Measurements from ENCODE around the gene DPP6.

Gene DPP6

GRCh38 chr7:154757756-154758155 is 705.6 kb downstream of the DPP6 start:
- Histone ChIP-seq H3K27me3 (ENCODE audit: control insufficient read depth, insufficient read depth, low read length, poor library complexity, severe bottlenecking) (no peaks in the 10 kb centered on the region), H3K36me3 (ENCODE audit: control insufficient read depth, insufficient read depth, low read length) (no peaks in the 10 kb centered on the region), H3K27ac (ENCODE audit: insufficient read depth, low read depth, low read length, poor library complexity, severe bottlenecking) (no peak overlapping the region), H3K4me3 (ENCODE audit: insufficient read depth, low read depth, low read length) (no peak overlapping the region), H3K9me3 (ENCODE audit: control insufficient read depth, low read length) (no peaks in the 10 kb centered on the region), H3K4me1 (ENCODE audit: control insufficient read depth, insufficient read depth, low read length) (no peaks in the 10 kb centered on the region)
- 91 to 93% methylated on average over 13 of the region's 13 CpGs for WGBS, 2 experiments

DNA sequence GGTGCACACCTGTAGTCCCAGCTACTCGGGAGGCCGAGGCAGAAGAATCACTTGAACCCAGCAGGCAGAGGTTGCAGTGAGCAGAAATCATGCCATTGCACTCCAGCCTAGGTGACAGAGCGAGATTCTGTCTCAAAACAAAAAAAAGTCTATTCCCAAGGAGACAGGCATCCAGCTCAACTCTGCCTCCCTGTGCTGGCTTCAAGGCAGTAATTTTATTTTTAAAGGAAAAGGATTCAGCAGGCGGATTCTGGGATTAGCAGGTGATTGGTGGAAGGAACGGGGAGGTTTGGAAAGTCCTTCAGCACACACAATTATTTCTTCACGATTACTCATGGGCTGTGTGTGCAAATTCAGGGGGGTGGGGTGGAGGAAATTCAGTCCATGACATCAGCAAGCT is 707.8 kb downstream of the DPP6 start:
- Histone ChIP-seq H3K27ac (ENCODE audit: insufficient read depth, low read depth, low read length, poor library complexity, severe bottlenecking) (no peak overlapping the region), H3K4me1 (ENCODE audit: control insufficient read depth, insufficient read depth, low read length) (no peaks in the 10 kb centered on the region), H3K4me3 (ENCODE audit: insufficient read depth, low read depth, low read length) (no peak overlapping the region), H3K9me3 (ENCODE audit: control insufficient read depth, low read length) (no peaks in the 10 kb centered on the region), H3K27me3 (ENCODE audit: control insufficient read depth, insufficient read depth, low read length, poor library complexity, severe bottlenecking) (no peaks in the 10 kb centered on the region), H3K36me3 (ENCODE audit: control insufficient read depth, insufficient read depth, low read length) (no peaks in the 10 kb centered on the region)
- WGBS, 2 experiments, result 88 to 96% methylated on average over 5 to 6 of the region's 6 CpGs

DNA sequence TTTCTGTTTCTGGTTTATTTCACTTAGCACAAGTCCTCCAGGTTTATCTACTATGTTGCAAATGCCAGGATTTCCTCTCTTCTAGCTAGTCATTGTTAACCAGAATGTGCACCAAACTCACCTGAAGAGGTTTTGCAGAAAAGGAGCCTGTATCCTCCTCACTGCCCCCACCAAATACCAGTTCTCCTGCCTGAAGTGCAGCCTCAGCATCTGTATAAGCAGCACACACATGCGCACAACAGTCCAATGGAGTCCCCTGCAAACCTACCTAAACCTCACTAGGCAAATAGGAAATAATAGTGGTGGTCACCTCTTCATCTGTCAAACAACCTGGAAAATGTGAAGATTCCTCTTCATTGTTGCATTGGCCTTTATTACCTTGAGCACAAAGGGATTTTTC is 712.9 kb downstream of the DPP6 start:
- H3K4me3 ChIP-seq (ENCODE audit: insufficient read depth, low read depth, low read length), result no peak overlapping the region
- H3K9me3 ChIP-seq (ENCODE audit: control insufficient read depth, low read length), result no peaks in the 10 kb centered on the region

DNA sequence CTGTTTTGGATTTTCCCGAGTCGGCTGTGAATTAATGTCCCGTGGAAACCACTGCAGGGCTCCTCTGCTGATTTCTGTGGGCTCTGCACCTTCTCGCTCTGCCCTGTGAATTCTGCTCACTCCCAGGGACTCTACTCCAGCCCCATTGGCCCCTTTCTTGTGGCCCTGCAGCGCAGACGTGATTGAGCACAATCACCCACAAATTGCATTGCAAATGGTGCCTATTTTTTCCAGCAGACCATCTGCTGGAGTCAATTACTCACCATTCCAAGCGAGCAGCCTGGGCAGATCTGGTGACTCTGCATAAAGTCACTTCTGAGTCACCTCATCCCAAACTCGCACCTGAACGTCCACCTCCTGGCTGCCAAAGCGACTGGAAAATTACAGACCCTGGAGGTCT is 714.9 kb downstream of the DPP6 start:
- Histone ChIP-seq H3K27ac (ENCODE audit: insufficient read depth, low read depth, low read length, poor library complexity, severe bottlenecking) (no peak overlapping the region), H3K4me3 (ENCODE audit: insufficient read depth, low read depth, low read length) (no peak overlapping the region), H3K9me3 (ENCODE audit: control insufficient read depth, low read length) (no peaks in the 10 kb centered on the region), H3K36me3 (ENCODE audit: control insufficient read depth, insufficient read depth, low read length) (no peaks in the 10 kb centered on the region), H3K27me3 (ENCODE audit: control insufficient read depth, insufficient read depth, low read length, poor library complexity, severe bottlenecking) (no peaks in the 10 kb centered on the region), H3K4me1 (ENCODE audit: control insufficient read depth, insufficient read depth, low read length) (no peaks in the 10 kb centered on the region)
- 87 to 89% methylated on average over 10 of the region's 10 CpGs for WGBS, 2 experiments

More for the DNA sequence above, 712.9 kb downstream of the DPP6 start:
- no peaks in the 10 kb centered on the region for H3K27me3 ChIP-seq (ENCODE audit: control insufficient read depth, insufficient read depth, low read length, poor library complexity, severe bottlenecking)
- no peak overlapping the region for H3K27ac ChIP-seq (ENCODE audit: insufficient read depth, low read depth, low read length, poor library complexity, severe bottlenecking)
- no peaks in the 10 kb centered on the region for H3K36me3 ChIP-seq (ENCODE audit: control insufficient read depth, insufficient read depth, low read length)
- 89 to 91% methylated on average over 1 of the region's 1 CpG for WGBS, 2 experiments
- H3K4me1 ChIP-seq (ENCODE audit: control insufficient read depth, insufficient read depth, low read length), result no peaks in the 10 kb centered on the region

DNA sequence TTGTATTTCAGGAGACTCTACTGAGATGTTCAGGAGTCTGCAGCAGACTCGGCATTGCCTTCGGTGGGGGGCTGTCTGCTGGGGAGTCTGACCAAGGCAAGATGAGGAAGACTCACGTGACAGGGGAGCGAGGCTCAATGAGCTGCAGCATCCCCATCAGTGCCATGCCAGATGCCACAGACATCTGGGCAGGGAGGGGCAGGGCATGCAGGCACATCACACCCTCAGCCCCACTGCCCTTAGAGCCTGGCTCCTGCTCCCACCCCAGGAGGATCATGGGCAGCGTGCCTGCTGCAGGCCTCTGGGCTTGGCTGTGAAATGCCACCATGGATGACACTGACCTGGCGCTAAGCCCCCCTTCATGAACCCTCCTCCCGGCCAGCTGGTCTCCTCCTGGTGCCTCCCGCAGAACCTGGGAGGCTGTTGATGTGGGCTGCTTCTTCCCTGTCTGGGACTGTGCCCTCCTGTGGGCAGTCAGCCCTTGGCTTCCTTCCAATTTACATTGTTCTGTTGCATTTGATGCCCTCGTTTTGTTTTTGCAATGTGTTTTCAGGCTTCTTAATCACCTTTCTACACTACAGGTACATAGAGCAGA is 715.7 kb downstream of the DPP6 start:
- Histone ChIP-seq H3K4me3 (ENCODE audit: insufficient read depth, low read depth, low read length) (no peak overlapping the region), H3K9me3 (ENCODE audit: control insufficient read depth, low read length) (no peaks in the 10 kb centered on the region), H3K4me1 (ENCODE audit: control insufficient read depth, insufficient read depth, low read length) (no peaks in the 10 kb centered on the region), H3K27me3 (ENCODE audit: control insufficient read depth, insufficient read depth, low read length, poor library complexity, severe bottlenecking) (no peaks in the 10 kb centered on the region), H3K36me3 (ENCODE audit: control insufficient read depth, insufficient read depth, low read length) (no peaks in the 10 kb centered on the region), H3K27ac (ENCODE audit: insufficient read depth, low read depth, low read length, poor library complexity, severe bottlenecking) (no peak overlapping the region)
- 91 to 94% methylated on average over 9 of the region's 9 CpGs for WGBS, 2 experiments

DNA sequence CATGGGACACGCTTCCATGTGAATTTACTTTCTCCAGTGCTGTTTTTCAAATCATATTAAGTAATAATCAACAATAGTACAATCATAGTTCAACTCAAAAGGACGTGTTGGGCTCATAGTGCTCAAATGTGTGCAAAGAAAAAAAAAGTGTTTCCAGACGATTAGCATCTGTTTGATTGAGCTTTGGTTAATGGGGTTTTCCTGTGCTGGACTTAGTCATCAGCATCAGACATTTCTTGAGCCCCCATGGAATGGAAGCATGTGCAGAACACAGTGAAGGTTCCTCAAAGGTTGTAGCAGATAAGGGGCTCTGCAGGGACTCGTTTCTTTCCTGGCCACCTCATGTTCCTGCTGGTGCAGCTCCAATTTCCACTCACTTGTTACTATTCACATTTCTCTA is 716.8 kb downstream of the DPP6 start:
- H3K27me3 ChIP-seq (ENCODE audit: control insufficient read depth, insufficient read depth, low read length, poor library complexity, severe bottlenecking), result no peaks in the 10 kb centered on the region
- no peak overlapping the region for H3K4me3 ChIP-seq (ENCODE audit: insufficient read depth, low read depth, low read length)
- no peaks in the 10 kb centered on the region for H3K36me3 ChIP-seq (ENCODE audit: control insufficient read depth, insufficient read depth, low read length)
- H3K4me1 ChIP-seq (ENCODE audit: control insufficient read depth, insufficient read depth, low read length), result no peaks in the 10 kb centered on the region
- 91 to 96% methylated on average over 4 of the region's 4 CpGs for WGBS, 2 experiments
- H3K27ac ChIP-seq (ENCODE audit: insufficient read depth, low read depth, low read length, poor library complexity, severe bottlenecking), result no peak overlapping the region
- no peaks in the 10 kb centered on the region for H3K9me3 ChIP-seq (ENCODE audit: control insufficient read depth, low read length)

DNA sequence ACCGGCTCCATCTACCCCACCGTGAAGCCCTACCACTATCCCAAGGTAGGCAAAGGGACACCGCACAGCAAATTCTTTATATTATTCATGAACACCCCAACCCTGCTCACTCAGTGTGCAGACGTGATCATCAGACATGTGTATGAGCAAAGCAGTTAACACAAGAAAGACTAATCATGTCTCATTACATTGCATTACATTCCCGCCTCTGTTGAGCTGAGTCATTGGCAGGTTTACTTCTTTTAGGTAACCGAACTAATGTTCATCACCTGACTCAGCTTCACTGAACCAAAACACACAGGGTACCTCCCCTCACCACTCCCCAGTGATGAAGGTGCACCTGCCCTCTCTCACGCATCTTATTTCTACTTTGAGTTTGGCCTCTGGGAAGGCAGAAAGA is 717.3 kb downstream of the DPP6 start:
- Histone ChIP-seq H3K27ac (ENCODE audit: insufficient read depth, low read depth, low read length, poor library complexity, severe bottlenecking) (no peak overlapping the region), H3K36me3 (ENCODE audit: control insufficient read depth, insufficient read depth, low read length) (no peaks in the 10 kb centered on the region), H3K27me3 (ENCODE audit: control insufficient read depth, insufficient read depth, low read length, poor library complexity, severe bottlenecking) (no peaks in the 10 kb centered on the region), H3K4me3 (ENCODE audit: insufficient read depth, low read depth, low read length) (no peak overlapping the region), H3K4me1 (ENCODE audit: control insufficient read depth, insufficient read depth, low read length) (no peaks in the 10 kb centered on the region), H3K9me3 (ENCODE audit: control insufficient read depth, low read length) (no peaks in the 10 kb centered on the region)
- WGBS, 2 experiments, result 96 to 98% methylated on average over 7 of the region's 7 CpGs

DNA sequence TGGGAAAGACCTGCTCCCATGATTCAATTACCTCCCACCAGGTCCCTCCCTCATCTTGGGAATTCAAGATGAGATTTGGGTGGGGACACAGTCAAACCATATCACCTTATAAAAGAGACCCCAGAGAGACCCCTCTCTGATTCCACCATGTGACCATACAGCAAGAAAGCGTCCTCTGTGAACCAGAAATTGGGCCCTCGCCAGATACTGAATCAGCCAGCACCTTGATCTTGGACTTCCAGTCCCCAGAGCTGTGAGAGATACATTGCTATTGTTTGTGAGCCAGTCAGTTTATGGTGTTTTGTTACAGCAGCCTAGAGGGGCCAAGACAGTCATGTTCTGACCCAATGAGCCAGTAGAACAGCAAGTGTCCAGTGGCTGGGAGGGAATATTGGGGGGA is 718.2 kb downstream of the DPP6 start:
- 90 to 97% methylated on average over 2 of the region's 2 CpGs for WGBS, 2 experiments
- Histone ChIP-seq H3K36me3 (ENCODE audit: control insufficient read depth, insufficient read depth, low read length) (no peaks in the 10 kb centered on the region), H3K4me1 (ENCODE audit: control insufficient read depth, insufficient read depth, low read length) (no peaks in the 10 kb centered on the region), H3K27me3 (ENCODE audit: control insufficient read depth, insufficient read depth, low read length, poor library complexity, severe bottlenecking) (no peaks in the 10 kb centered on the region), H3K4me3 (ENCODE audit: insufficient read depth, low read depth, low read length) (no peak overlapping the region), H3K27ac (ENCODE audit: insufficient read depth, low read depth, low read length, poor library complexity, severe bottlenecking) (no peak overlapping the region), H3K9me3 (ENCODE audit: control insufficient read depth, low read length) (no peaks in the 10 kb centered on the region)

DNA sequence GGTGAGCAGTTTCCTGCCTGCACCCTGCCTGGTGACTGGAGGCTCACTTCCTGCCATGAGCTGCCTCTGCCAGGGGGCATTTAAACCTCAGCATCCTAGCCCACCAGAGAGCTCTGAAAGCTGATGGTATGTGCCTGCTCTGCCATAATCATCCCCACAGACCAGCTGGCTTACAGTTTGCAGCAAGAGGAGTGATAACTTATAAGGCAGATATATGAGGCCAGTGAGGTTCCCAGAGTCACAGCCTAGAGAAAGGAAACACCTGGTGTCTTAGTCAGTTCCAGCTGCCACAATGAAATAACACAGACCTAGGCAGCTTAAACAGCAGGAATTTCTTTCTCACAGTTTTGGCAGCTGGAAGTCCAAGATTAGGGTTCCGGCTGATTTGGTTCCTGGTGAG is 718.8 kb downstream of the DPP6 start:
- H3K27me3 ChIP-seq (ENCODE audit: control insufficient read depth, insufficient read depth, low read length, poor library complexity, severe bottlenecking), result no peaks in the 10 kb centered on the region
- H3K27ac ChIP-seq (ENCODE audit: insufficient read depth, low read depth, low read length, poor library complexity, severe bottlenecking), result no peak overlapping the region
- H3K9me3 ChIP-seq (ENCODE audit: control insufficient read depth, low read length), result no peaks in the 10 kb centered on the region
- no peaks in the 10 kb centered on the region for H3K36me3 ChIP-seq (ENCODE audit: control insufficient read depth, insufficient read depth, low read length)
- 94 to 100% methylated on average over 1 of the region's 1 CpG for WGBS, 2 experiments
- no peak overlapping the region for H3K4me3 ChIP-seq (ENCODE audit: insufficient read depth, low read depth, low read length)
- no peaks in the 10 kb centered on the region for H3K4me1 ChIP-seq (ENCODE audit: control insufficient read depth, insufficient read depth, low read length)

- H3K4me1 ChIP-seq (ENCODE audit: control insufficient read depth, insufficient read depth, low read length), result no peaks in the 10 kb centered on the region
- no peaks in the 10 kb centered on the region for H3K36me3 ChIP-seq (ENCODE audit: control insufficient read depth, insufficient read depth, low read length)
- no peak overlapping the region for H3K4me3 ChIP-seq (ENCODE audit: insufficient read depth, low read depth, low read length)
- no peak overlapping the region for H3K27ac ChIP-seq (ENCODE audit: insufficient read depth, low read depth, low read length, poor library complexity, severe bottlenecking)
- H3K9me3 ChIP-seq (ENCODE audit: control insufficient read depth, low read length), result no peaks in the 10 kb centered on the region
- 87 to 89% methylated on average over 4 of the region's 4 CpGs for WGBS, 2 experiments
- H3K27me3 ChIP-seq (ENCODE audit: control insufficient read depth, insufficient read depth, low read length, poor library complexity, severe bottlenecking), result no peaks in the 10 kb centered on the region
Observed at GRCh38 chr7:154774303-154774969, 722.2 kb downstream of the DPP6 start.

Data from ectodermal cell (in vitro differentiated cells).